Sigmoid colon (tissue), 4 donors: ENCODE measurements around the gene NSUN7.

Experiments used
- POLR2A ChIP-seq, 2 donors: fragments of 450-650 bp; IDR thresholded peaks; one replicate each; pipeline ENCODE4 v1.6.1; 2016; ENCODE audit warnings: antibody characterized with exemption in 2 of 2, mild to moderate bottlenecking in 2 of 2, moderate library complexity in 2 of 2
- POLR2AphosphoS5 ChIP-seq, 4 donors: sonication (generic); formaldehyde crosslinking; IDR thresholded peaks; one replicate each; pipeline ENCODE4 v1.6.1; 2017; ENCODE audit warnings: antibody characterized with exemption in 4 of 4
- TF ChIP-seq, protein P1 (sequence below), 4 experiments: fragments of 450-650 bp in 3 of 4; fragments of 200-600 bp in 1 of 4; IDR thresholded peaks; one replicate each; pipeline ENCODE4 v1.5.1; 2016 to 2019; ENCODE audit warnings: antibody characterized with exemption in 4 of 4, mild to moderate bottlenecking in 3 of 4, moderate library complexity in 2 of 4

- TF ChIP-seq POLR2A (IDR thresholded peaks at IDR 0.05), result no peak
- TF ChIP-seq, protein P1, sequence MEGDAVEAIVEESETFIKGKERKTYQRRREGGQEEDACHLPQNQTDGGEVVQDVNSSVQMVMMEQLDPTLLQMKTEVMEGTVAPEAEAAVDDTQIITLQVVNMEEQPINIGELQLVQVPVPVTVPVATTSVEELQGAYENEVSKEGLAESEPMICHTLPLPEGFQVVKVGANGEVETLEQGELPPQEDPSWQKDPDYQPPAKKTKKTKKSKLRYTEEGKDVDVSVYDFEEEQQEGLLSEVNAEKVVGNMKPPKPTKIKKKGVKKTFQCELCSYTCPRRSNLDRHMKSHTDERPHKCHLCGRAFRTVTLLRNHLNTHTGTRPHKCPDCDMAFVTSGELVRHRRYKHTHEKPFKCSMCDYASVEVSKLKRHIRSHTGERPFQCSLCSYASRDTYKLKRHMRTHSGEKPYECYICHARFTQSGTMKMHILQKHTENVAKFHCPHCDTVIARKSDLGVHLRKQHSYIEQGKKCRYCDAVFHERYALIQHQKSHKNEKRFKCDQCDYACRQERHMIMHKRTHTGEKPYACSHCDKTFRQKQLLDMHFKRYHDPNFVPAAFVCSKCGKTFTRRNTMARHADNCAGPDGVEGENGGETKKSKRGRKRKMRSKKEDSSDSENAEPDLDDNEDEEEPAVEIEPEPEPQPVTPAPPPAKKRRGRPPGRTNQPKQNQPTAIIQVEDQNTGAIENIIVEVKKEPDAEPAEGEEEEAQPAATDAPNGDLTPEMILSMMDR (IDR thresholded peaks at IDR 0.05), result no peak
- TF ChIP-seq POLR2AphosphoS5 (IDR thresholded peaks at IDR 0.05), result no peak
Observed at GRCh38 chr4:40822420-40823166, 72.8 kb downstream of the NSUN7 start.
